K562 (cell line): ENCODE measurements around the gene TPD52L2. TPM values are rescaled to one million over a fixed set of nuclear protein-coding genes. Genes with fewer than 3 reads are reported as not detected.

Experiments used
- C11orf30 ChIP-seq: fragments of 450-650 bp; IDR thresholded peaks from 2 replicates; pipeline ENCODE4 v1.6.1; 2016; ENCODE audit warnings: low read depth, mild to moderate bottlenecking
- ELF2 ChIP-seq: fragments of 250-450 bp; sonication (Bioruptor Pico); IDR thresholded peaks from 2 replicates; pipeline ENCODE4 v1.5.0; 2021; ENCODE audit warnings: mild to moderate bottlenecking
- FOXJ2 ChIP-seq: fragments of 200-800 bp; sonication (Bioruptor generic); IDR thresholded peaks from 2 replicates; pipeline ENCODE4 v1.6.1; 2016; ENCODE audit warnings: missing genetic modification characterization, missing compliant biosample characterization
- HLTF ChIP-seq: fragments of 450-650 bp; IDR thresholded peaks from 2 replicates; pipeline ENCODE4 v1.6.1; 2016
- MCM7 ChIP-seq, 2 experiments: fragments of 450-650 bp; IDR thresholded peaks; 2 replicates each; pipeline ENCODE4 v1.6.1; 2016 to 2018
- SMAD4 ChIP-seq: fragments of 250-450 bp; sonication (Bioruptor Pico); conservative IDR thresholded peaks from 2 replicates; pipeline ENCODE4 v1.8.0; 2021; ENCODE audit warnings: inconsistent platforms, mild to moderate bottlenecking, moderate library complexity
- TOE1 ChIP-seq, 2 experiments: fragments of 450-650 bp in 1 of 2; sonication (generic) in 1 of 2; formaldehyde crosslinking in 1 of 2; IDR thresholded peaks; 2 replicates each; pipeline versions ENCODE4 v1.7.1 to v1.8.0; 2016 to 2022; ENCODE audit warnings: borderline replicate concordance in 2 of 2, mild to moderate bottlenecking in 2 of 2, antibody characterized with exemption in 1 of 2, inconsistent platforms in 1 of 2, low read depth in 1 of 2, missing genetic modification reagents in 1 of 2, moderate library complexity in 1 of 2
- ZNF133 ChIP-seq: fragments of 250-450 bp; sonication (Bioruptor Pico); IDR thresholded peaks from 2 replicates; pipeline ENCODE4 v1.4.0; 2020; ENCODE audit warnings: mild to moderate bottlenecking
- polyA plus RNA-seq, 8 experiments: library from polyadenylated mRNA; depleted of rRNA in 4 of 8; stranded (reverse) in 5 of 8; unstranded in 3 of 8; fragments of >200 nt; fragmentation: Nextera tagmentation in 2 of 8; fragmentation: Illumina TruSeq in 1 of 8; extraction: Ambion mirVana in 2 of 8; extraction: Trizol in 1 of 8; gene quantifications; 2 replicates each; pipeline versions ENCODE4 v1.2.1 to v1.2.3, GENCODE V29; 2011 to 2014; ENCODE audit warnings: inconsistent platforms in 1 of 8, missing spikeins in 1 of 8
- total RNA-seq, 7 experiments: library from RNA; depleted of rRNA in 6 of 7; stranded (reverse); fragments of >200 nt in 6 of 7; fragmentation: Illumina TruSeq in 2 of 7; extraction: Trizol in 2 of 7; gene quantifications; 2 replicates each; pipeline versions ENCODE4 v1.2.1 to v1.2.3, GENCODE V29; 2011 to 2021; ENCODE audit warnings: low replicate concordance in 1 of 7
- TF ChIP-seq, protein P1 (sequence below): fragments of 150-350 bp; IDR thresholded peaks from 2 replicates; pipeline ENCODE4 v1.6.1; 2014; ENCODE audit warnings: low read depth, mild to moderate bottlenecking, low read length, borderline replicate concordance
- TF ChIP-seq, protein P2 (sequence below): IDR thresholded peaks from 2 replicates; pipeline ENCODE4 v1.6.1; 2012; ENCODE audit warnings: low read depth, low read length, improper control_type of control experiment, borderline replicate concordance
- TF ChIP-seq, protein P3 (sequence below): fragments of 450-650 bp; IDR thresholded peaks from 2 replicates; pipeline ENCODE4 v1.6.1; 2018; ENCODE audit not compliant: partially characterized antibody
- TF ChIP-seq, protein P4 (sequence below): sonication (generic); formaldehyde crosslinking; IDR thresholded peaks from 2 replicates; pipeline ENCODE4 v1.8.0; 2022; ENCODE audit warnings: mild to moderate bottlenecking, missing genetic modification reagents
- TF ChIP-seq, protein P5 (sequence below): fragments of 250-450 bp; sonication (Bioruptor Pico); IDR thresholded peaks from 2 replicates; pipeline ENCODE4 v1.9.0; 2021; ENCODE audit warnings: mild to moderate bottlenecking
- TF ChIP-seq, protein P6 (sequence below): fragments of 250-450 bp; sonication (Bioruptor Pico); IDR thresholded peaks from 2 replicates; pipeline ENCODE4 v1.8.0; 2022; ENCODE audit warnings: inconsistent platforms, mild to moderate bottlenecking, moderate library complexity, borderline replicate concordance

Gene TPD52L2
- total and polyA plus RNA-seq, 9 of the 15 experiments (the other 6 are each of a cell fraction or from before 2014, with no cell fraction given): 1.9 to 117 (median 74.6) TPM

DNA sequence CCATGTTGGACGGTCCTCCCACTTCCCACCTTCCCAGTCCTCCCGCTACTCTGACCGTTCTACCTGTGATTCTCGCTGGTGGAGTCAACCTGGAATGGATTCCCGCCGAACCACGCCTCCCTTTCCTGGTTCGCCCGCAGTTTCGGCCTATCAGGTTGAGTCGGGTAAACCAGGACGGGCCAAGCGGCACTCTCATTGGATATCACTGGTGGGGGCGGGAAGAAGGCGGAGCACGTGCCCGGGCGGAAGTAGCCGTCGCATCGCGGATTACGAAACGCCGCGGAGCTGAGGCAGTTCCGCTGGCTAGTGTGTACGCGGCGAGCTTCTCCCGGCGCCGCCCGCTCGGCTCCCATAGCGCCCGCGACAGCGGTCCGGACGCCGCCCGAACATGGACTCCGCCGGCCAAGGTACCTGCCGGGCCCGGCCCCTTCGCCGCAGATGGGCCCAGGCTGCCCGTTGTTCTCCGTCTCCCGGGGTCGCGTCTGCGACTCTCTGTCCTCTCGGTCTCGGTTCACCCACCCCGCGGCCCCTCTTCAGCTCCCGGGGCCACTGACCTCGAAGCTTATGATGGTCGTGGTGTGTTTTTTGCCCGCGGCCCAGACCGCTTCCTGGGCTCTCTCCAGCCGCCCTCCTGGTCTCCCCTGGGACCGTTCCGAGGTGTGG, at the start of gene TPD52L2 (continued):
- TF ChIP-seq, protein P1, sequence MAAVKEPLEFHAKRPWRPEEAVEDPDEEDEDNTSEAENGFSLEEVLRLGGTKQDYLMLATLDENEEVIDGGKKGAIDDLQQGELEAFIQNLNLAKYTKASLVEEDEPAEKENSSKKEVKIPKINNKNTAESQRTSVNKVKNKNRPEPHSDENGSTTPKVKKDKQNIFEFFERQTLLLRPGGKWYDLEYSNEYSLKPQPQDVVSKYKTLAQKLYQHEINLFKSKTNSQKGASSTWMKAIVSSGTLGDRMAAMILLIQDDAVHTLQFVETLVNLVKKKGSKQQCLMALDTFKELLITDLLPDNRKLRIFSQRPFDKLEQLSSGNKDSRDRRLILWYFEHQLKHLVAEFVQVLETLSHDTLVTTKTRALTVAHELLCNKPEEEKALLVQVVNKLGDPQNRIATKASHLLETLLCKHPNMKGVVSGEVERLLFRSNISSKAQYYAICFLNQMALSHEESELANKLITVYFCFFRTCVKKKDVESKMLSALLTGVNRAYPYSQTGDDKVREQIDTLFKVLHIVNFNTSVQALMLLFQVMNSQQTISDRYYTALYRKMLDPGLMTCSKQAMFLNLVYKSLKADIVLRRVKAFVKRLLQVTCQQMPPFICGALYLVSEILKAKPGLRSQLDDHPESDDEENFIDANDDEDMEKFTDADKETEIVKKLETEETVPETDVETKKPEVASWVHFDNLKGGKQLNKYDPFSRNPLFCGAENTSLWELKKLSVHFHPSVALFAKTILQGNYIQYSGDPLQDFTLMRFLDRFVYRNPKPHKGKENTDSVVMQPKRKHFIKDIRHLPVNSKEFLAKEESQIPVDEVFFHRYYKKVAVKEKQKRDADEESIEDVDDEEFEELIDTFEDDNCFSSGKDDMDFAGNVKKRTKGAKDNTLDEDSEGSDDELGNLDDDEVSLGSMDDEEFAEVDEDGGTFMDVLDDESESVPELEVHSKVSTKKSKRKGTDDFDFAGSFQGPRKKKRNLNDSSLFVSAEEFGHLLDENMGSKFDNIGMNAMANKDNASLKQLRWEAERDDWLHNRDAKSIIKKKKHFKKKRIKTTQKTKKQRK: no peak
- no peak for TF ChIP-seq MCM7 (IDR thresholded peaks at IDR 0.05)
- no peak for TF ChIP-seq ZNF133 (CRISPR knock-in tag)
- TF ChIP-seq SMAD4 (CRISPR knock-in tag): peak; percentile 42; the same call in 1 of the 2 replicates
- TF ChIP-seq, protein P2, sequence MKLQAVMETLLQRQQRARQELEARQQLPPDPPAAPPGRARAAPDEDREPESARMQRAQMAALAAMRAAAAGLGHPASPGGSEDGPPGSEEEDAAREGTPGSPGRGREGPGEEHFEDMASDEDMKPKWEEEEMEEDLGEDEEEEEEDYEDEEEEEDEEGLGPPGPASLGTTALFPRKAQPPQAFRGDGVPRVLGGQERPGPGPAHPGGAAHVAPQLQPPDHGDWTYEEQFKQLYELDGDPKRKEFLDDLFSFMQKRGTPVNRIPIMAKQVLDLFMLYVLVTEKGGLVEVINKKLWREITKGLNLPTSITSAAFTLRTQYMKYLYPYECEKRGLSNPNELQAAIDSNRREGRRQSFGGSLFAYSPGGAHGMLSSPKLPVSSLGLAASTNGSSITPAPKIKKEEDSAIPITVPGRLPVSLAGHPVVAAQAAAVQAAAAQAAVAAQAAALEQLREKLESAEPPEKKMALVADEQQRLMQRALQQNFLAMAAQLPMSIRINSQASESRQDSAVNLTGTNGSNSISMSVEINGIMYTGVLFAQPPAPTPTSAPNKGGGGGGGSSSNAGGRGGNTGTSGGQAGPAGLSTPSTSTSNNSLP: no peak
- peak; percentile 98 for TF ChIP-seq C11orf30
- TF ChIP-seq, protein P3, sequence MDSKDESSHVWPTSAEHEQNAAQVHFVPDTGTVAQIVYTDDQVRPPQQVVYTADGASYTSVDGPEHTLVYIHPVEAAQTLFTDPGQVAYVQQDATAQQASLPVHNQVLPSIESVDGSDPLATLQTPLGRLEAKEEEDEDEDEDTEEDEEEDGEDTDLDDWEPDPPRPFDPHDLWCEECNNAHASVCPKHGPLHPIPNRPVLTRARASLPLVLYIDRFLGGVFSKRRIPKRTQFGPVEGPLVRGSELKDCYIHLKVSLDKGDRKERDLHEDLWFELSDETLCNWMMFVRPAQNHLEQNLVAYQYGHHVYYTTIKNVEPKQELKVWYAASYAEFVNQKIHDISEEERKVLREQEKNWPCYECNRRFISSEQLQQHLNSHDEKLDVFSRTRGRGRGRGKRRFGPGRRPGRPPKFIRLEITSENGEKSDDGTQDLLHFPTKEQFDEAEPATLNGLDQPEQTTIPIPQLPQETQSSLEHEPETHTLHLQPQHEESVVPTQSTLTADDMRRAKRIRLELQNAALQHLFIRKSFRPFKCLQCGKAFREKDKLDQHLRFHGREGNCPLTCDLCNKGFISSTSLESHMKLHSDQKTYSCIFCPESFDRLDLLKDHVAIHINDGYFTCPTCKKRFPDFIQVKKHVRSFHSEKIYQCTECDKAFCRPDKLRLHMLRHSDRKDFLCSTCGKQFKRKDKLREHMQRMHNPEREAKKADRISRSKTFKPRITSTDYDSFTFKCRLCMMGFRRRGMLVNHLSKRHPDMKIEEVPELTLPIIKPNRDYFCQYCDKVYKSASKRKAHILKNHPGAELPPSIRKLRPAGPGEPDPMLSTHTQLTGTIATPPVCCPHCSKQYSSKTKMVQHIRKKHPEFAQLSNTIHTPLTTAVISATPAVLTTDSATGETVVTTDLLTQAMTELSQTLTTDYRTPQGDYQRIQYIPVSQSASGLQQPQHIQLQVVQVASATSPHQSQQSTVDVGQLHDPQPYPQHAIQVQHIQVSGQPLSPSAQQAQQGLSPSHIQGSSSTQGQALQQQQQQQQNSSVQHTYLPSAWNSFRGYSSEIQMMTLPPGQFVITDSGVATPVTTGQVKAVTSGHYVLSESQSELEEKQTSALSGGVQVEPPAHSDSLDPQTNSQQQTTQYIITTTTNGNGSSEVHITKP: peak; percentile 72
- TF ChIP-seq, protein P4, sequence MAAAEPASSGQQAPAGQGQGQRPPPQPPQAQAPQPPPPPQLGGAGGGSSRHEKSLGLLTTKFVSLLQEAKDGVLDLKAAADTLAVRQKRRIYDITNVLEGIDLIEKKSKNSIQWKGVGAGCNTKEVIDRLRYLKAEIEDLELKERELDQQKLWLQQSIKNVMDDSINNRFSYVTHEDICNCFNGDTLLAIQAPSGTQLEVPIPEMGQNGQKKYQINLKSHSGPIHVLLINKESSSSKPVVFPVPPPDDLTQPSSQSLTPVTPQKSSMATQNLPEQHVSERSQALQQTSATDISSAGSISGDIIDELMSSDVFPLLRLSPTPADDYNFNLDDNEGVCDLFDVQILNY (CRISPR knock-in tag): no peak; the same call in 1 of the 2 replicates
- peak; percentile 68; the same call in 1 of the 2 replicates for TF ChIP-seq TOE1 (IDR thresholded peaks at IDR 0.05; ENCODE audit: borderline replicate concordance)
- TF ChIP-seq TOE1 (CRISPR knock-in tag; IDR thresholded peaks at IDR 0.05; ENCODE audit: borderline replicate concordance, low read depth): no peak
- peak; percentile 49; the same call in 1 of the 2 replicates for TF ChIP-seq ELF2 (CRISPR knock-in tag)
- TF ChIP-seq, protein P5, sequence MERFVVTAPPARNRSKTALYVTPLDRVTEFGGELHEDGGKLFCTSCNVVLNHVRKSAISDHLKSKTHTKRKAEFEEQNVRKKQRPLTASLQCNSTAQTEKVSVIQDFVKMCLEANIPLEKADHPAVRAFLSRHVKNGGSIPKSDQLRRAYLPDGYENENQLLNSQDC (CRISPR knock-in tag): no peak
- no peak for TF ChIP-seq HLTF
- peak; percentile 73; the same call in 1 of the 2 replicates for TF ChIP-seq FOXJ2 (tag)
- TF ChIP-seq, protein P6, sequence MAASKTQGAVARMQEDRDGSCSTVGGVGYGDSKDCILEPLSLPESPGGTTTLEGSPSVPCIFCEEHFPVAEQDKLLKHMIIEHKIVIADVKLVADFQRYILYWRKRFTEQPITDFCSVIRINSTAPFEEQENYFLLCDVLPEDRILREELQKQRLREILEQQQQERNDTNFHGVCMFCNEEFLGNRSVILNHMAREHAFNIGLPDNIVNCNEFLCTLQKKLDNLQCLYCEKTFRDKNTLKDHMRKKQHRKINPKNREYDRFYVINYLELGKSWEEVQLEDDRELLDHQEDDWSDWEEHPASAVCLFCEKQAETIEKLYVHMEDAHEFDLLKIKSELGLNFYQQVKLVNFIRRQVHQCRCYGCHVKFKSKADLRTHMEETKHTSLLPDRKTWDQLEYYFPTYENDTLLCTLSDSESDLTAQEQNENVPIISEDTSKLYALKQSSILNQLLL (CRISPR knock-in tag): no peak
